Activated T-helper 1 cell treated with anti-CD3 and anti-CD28 coated beads, Interleukin-12 subunit alpha, Interleukin-12 subunit beta, Interleukin-2, Interleukin-4 antibody, amounts not matched to agents 30 ng/mL and 10 ng/mL and 1 ng/mL, durations not matched to agents 14 hours and 24 hours and 36 hours (primary cell): ENCODE results near the gene AFG1L. TPM values are rescaled to one million over a fixed set of nuclear protein-coding genes. Genes with fewer than 3 reads are reported as not detected.
A peak's percentile ranks its signal among the peaks of the same experiment; 100 is the strongest.
"Not testable (repeated sequence)": the region's sequence is repeated elsewhere in the genome, so short reads cannot be mapped to it uniquely, and the experiment has no call there.

Experiments
- DNase-seq: peaks from one replicate; pipeline ENCODE4 v3.0.0; 2021; ENCODE audit warnings: low spot score
- H3K27ac Mint-ChIP-seq: one replicate; pipeline ENCODE4 v1.8.0; 2021; ENCODE audit warnings: mild to moderate bottlenecking, mixed read lengths
- H3K27me3 Mint-ChIP-seq: one replicate; pipeline ENCODE4 v1.8.0; 2022; ENCODE audit warnings: mild to moderate bottlenecking, moderate library complexity, mixed read lengths; ENCODE audit not compliant: insufficient read depth
- H3K36me3 Mint-ChIP-seq: one replicate; pipeline ENCODE4 v1.8.0; 2021; ENCODE audit warnings: low read depth, mixed read lengths
- H3K4me1 Mint-ChIP-seq: one replicate; pipeline ENCODE4 v1.8.0; 2021; ENCODE audit warnings: low read depth, mixed read lengths
- H3K4me3 Mint-ChIP-seq: one replicate; pipeline ENCODE4 v1.8.0; 2021; ENCODE audit warnings: mild to moderate bottlenecking, moderate library complexity, mixed read lengths
- H3K9me3 Mint-ChIP-seq: one replicate; pipeline ENCODE4 v1.8.0; 2021; ENCODE audit warnings: mixed read lengths
- intact Hi-C: fragments of 100-400 bp; cut with micrococcal nuclease; formaldehyde crosslinking; loops from one replicate; pipeline ENCODE4 v1.15.1; 2024
- total RNA-seq: library from RNA; stranded (reverse); gene quantifications from 2 replicates; pipeline ENCODE4 v1.2.3, GENCODE V29; 2022

AFG1L gene
- total RNA-seq, 1 donor from 2014 or later = 4.3 TPM

- Mint-ChIP-seq H3K4me3 (no peak overlapping the region), H3K9me3 (no peaks in the 10 kb centered on the region), H3K4me1 (peaks cover 6% of the 10 kb centered on the region), H3K27me3 (peaks cover 4% of the 10 kb centered on the region), H3K27ac (no peak overlapping the region), H3K36me3 (no peaks in the 10 kb centered on the region)
- DNase-seq = no peak
- intact Hi-C loops = loop anchor here (10.0 kb wide), 4 partner anchors 226 to 1916 kb away; partner anchors contain the start of genes CDC40, PDSS2 and SCML4
Measured at GRCh38 chr6:108268845-108269244, 26.0 kb upstream of the AFG1L start.

DNA sequence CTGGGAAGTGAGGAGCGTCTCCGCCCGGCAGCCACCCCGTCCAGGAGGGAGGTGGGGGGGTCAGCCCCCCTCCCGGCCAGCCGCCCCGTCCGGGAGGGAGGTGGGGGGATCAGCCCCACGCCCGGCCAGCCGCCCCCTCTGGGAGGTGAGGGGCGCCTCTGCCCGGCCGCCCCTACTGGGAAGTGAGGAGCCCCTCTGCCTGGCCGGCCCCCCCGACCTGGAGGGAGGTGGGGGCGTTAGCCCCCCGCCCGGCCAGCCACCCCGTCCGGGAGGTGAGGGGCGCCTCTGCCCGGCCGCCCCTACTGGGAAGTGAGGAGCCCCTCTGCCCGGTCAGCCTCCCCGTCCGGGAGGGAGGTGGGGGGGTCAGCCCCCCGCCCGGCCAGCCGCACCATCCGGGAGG lies 24.9 kb upstream of the AFG1L start:
- not testable (repeated sequence) for H3K4me1 Mint-ChIP-seq, H3K9me3 Mint-ChIP-seq, DNase-seq, H3K36me3 Mint-ChIP-seq, H3K27ac Mint-ChIP-seq, H3K27me3 Mint-ChIP-seq, H3K4me3 Mint-ChIP-seq
- intact Hi-C loops = loop anchor here (10.0 kb wide), 4 partner anchors 225 to 1915 kb away; partner anchors contain the start of genes CDC40, PDSS2 and SCML4

DNA sequence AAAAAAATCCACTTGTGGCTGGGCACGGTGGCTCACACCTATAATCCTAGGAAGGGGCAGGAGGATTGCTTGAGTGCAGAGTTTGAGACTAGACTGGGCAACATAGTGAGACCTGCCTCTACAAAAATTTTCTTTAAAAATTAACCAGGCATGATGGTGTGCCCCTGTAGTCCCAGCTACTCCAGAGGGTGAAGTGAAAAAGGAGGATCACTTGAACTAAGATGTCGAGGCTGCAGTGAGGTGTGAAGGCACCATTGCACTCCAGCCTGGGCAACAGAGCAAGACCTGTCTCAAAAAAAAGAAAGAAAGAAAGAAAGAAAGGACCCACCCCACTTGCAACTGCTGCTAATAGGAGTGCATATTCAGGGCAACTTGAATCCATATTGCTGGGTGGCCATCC lies 20.3 kb upstream of the AFG1L start:
- no peak overlapping the region for H3K27ac Mint-ChIP-seq
- no peak for DNase-seq
- peaks cover 5% of the 10 kb centered on the region for H3K27me3 Mint-ChIP-seq
- H3K9me3 Mint-ChIP-seq = no peaks in the 10 kb centered on the region
- H3K4me1 Mint-ChIP-seq = no peaks in the 10 kb centered on the region
- H3K36me3 Mint-ChIP-seq = no peaks in the 10 kb centered on the region
- no peak overlapping the region for H3K4me3 Mint-ChIP-seq
- intact Hi-C loops = no loop called here

GRCh38 chr6:108275976-108276375 lies 18.9 kb upstream of the AFG1L start:
- Mint-ChIP-seq H3K27me3 (peaks cover 9% of the 10 kb centered on the region), H3K27ac (no peak overlapping the region), H3K36me3 (no peaks in the 10 kb centered on the region), H3K4me1 (no peaks in the 10 kb centered on the region), H3K9me3 (no peaks in the 10 kb centered on the region), H3K4me3 (no peak overlapping the region)
- DNase-seq = no peak
- intact Hi-C loops = no loop called here

GRCh38 chr6:108277295-108277694 lies 17.6 kb upstream of the AFG1L start:
- Mint-ChIP-seq H3K36me3 (no peaks in the 10 kb centered on the region), H3K4me3 (no peak overlapping the region), H3K27ac (no peak overlapping the region), H3K9me3 (no peaks in the 10 kb centered on the region), H3K27me3 (peaks cover 12% of the 10 kb centered on the region), H3K4me1 (no peaks in the 10 kb centered on the region)
- no peak for DNase-seq
- intact Hi-C loops = no loop called here

DNA sequence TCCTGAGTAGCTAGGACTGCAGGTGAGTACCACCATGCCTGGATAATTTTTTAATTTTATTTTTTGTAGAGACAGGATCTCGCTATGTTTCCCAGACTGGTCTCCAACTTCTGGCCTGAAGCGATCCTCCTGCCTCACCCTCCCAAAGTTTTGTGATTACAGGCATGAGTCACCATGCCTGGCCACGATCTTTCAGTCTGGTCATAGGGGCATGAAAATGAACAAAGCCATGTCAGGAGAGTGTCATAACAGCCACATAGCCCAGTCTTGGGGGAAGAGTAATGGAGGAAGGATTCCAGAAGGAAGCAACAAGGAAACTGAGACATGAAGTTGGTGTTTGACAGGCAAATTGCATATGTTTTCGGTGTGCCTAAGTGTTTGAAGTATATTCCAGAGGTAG lies 17.0 kb upstream of the AFG1L start:
- DNase-seq = no peak
- H3K9me3 Mint-ChIP-seq = no peaks in the 10 kb centered on the region
- no peaks in the 10 kb centered on the region for H3K4me1 Mint-ChIP-seq
- no peak overlapping the region for H3K4me3 Mint-ChIP-seq
- H3K27ac Mint-ChIP-seq = no peak overlapping the region
- no peaks in the 10 kb centered on the region for H3K36me3 Mint-ChIP-seq
- peaks cover 13% of the 10 kb centered on the region for H3K27me3 Mint-ChIP-seq
- intact Hi-C loops = no loop called here

DNA sequence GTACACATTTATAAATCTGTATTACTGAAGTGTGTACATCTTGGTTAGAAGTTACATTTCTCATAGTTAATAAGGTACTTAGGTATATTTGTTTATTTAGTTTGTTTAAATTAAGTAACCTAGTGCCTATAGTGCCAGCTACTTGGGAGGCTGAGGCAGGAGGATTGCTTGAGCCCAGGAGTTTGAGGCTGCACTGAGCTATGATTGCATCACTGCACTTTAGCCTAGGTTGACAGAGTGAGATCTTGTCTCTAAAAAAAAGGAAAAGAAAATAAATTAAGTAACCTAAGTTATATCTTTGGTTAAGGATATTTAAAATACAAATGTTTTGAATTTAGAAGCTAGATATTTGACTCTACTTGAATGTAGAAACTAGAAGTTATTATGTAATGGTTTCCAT lies 9.5 kb upstream of the AFG1L start:
- intact Hi-C loops = no loop called here
- H3K27ac Mint-ChIP-seq = no peak overlapping the region

GRCh38 chr6:108286366-108286765 lies 8.5 kb upstream of the AFG1L start:
- Mint-ChIP-seq H3K27ac (no peak overlapping the region), H3K9me3 (no peaks in the 10 kb centered on the region), H3K36me3 (no peaks in the 10 kb centered on the region), H3K4me3 (no peak overlapping the region), H3K4me1 (peaks cover 21% of the 10 kb centered on the region), H3K27me3 (peaks cover 6% of the 10 kb centered on the region)
- intact Hi-C loops = no loop called here
- DNase-seq = no peak

More for the DNA sequence above, 9.5 kb upstream of the AFG1L start:
- peaks cover 21% of the 10 kb centered on the region for H3K4me1 Mint-ChIP-seq
- H3K27me3 Mint-ChIP-seq = peaks cover 6% of the 10 kb centered on the region
- no peak overlapping the region for H3K4me3 Mint-ChIP-seq
- no peaks in the 10 kb centered on the region for H3K9me3 Mint-ChIP-seq
- no peak for DNase-seq
- no peaks in the 10 kb centered on the region for H3K36me3 Mint-ChIP-seq

- Mint-ChIP-seq H3K4me3 (no peak overlapping the region), H3K36me3 (no peaks in the 10 kb centered on the region), H3K27me3 (peaks cover 2% of the 10 kb centered on the region), H3K9me3 (no peaks in the 10 kb centered on the region), H3K27ac (no peak overlapping the region), H3K4me1 (peaks cover 21% of the 10 kb centered on the region)
- DNase-seq = no peak
- intact Hi-C loops = no loop called here
Measured at GRCh38 chr6:108287373-108287772, 7.5 kb upstream of the AFG1L start.

- no peaks in the 10 kb centered on the region for H3K9me3 Mint-ChIP-seq
- no peaks in the 10 kb centered on the region for H3K36me3 Mint-ChIP-seq
- intact Hi-C loops = no loop called here
- peaks cover 3% of the 10 kb centered on the region for H3K27me3 Mint-ChIP-seq
- no peak overlapping the region for H3K4me3 Mint-ChIP-seq
- peaks cover 21% of the 10 kb centered on the region for H3K4me1 Mint-ChIP-seq
- no peak overlapping the region for H3K27ac Mint-ChIP-seq
- DNase-seq = no peak
Measured at GRCh38 chr6:108288742-108289141, 6.1 kb upstream of the AFG1L start.

GRCh38 chr6:108291091-108291490 lies 3.8 kb upstream of the AFG1L start:
- peaks cover 4% of the 10 kb centered on the region for H3K36me3 Mint-ChIP-seq
- peaks cover 2% of the 10 kb centered on the region for H3K27me3 Mint-ChIP-seq
- intact Hi-C loops = loop anchor here (10.0 kb wide), 4 partner anchors 216 to 1894 kb away; partner anchors contain the start of genes CD164, CDC40, OSTM1 and SCML4
- H3K4me3 Mint-ChIP-seq = no peak overlapping the region
- H3K9me3 Mint-ChIP-seq = no peaks in the 10 kb centered on the region
- H3K27ac Mint-ChIP-seq = no peak overlapping the region
- peaks cover 35% of the 10 kb centered on the region for H3K4me1 Mint-ChIP-seq
- DNase-seq = no peak

- DNase-seq, H3K4me3 Mint-ChIP-seq, H3K36me3 Mint-ChIP-seq, H3K27me3 Mint-ChIP-seq, H3K27ac Mint-ChIP-seq, H3K9me3 Mint-ChIP-seq: not testable (repeated sequence)
- peaks cover 25% of the 10 kb centered on the region for H3K4me1 Mint-ChIP-seq
- intact Hi-C loops = loop anchor here (10.0 kb wide), 4 partner anchors 218 to 1892 kb away; partner anchors contain the start of genes CD164, CDC40, OSTM1 and SCML4
Measured at GRCh38 chr6:108292561-108292960, 2.3 kb upstream of the AFG1L start.

DNA sequence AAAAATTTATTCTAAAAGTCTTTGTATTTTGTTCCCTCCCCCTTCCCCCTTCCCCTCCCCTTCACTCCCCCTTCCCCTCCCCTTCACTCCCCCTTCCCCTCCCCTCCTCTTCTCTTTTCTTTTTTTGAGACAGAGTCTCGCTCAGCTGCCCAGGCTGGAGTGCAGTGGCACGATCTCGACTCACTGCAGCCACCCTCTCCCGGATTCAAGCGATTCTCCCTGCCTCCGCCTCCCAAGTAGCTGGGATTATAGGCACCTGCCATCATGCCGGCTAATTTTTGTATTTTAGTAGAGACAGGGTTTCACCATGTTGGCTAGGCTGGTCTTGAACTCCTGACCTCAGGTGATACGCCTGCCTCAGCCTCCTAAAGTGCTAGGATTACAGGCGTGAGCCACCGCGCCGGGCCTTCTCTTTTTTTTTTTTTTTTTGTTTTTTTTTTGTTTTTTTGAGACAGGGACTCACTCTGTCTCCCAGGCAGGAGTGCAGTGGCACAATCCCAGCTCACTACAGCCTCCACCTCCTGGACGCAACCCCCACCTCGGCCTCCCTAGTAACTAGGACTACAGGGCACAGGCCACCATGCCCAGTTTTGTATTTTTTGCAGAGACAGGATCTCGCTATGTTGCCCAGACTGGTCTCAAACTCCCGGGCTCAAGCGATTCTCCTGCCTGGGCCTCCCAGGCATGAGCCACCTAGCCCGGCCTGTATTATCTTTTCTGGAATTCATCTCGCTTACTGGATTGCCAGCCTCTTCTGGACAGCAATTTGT lies 1.1 kb upstream of the AFG1L start:
- Mint-ChIP-seq H3K4me3 (peak overlapping the region; percentile 100), H3K9me3 (no peaks in the 10 kb centered on the region), H3K27me3 (peaks cover 2% of the 10 kb centered on the region), H3K27ac (peak overlapping the region; percentile 100), H3K36me3 (peaks cover 6% of the 10 kb centered on the region), H3K4me1 (peaks cover 26% of the 10 kb centered on the region)
- intact Hi-C loops = loop anchor here (1.0 to 10.0 kb wide), 8 partner anchors 32 to 1891 kb away; partner anchors contain the start of genes CD164, CDC40, OSTM1 and SCML4
- DNase-seq = no peak
